GM18502 (cell line): ENCODE measurements around the gene DCUN1D3.
A peak's percentile ranks its signal among the peaks of the same experiment; 100 is the strongest.

Experiments used
- ATAC-seq: cut with Tn5 transposase; IDR thresholded peaks from one replicate; pipeline ENCODE4 v1.9.1; 2021; ENCODE audit warnings: mild to moderate bottlenecking; ENCODE audit not compliant: unreplicated experiment, poor library complexity

The DCUN1D3 gene

DNA sequence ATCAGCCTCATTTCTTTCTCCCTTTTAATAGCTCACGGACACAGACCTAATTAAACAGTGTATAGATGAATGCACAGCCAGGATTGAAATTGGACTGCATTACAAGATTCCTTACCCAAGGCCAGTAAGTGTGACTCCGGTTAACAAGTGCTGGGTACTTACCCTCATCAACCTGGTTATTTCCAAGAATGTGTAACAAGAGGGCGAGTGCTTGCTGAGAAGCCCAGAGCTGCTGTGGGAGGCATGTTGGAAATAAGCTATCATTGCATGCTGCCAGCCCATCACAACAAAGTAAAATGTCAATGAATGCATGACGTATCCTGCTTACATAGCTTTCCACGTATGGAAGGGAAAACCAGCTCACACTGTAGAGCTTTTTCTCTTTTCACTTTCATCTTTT lies 19.9 kb upstream of the DCUN1D3 start:
- ATAC-seq, result no peak

DNA sequence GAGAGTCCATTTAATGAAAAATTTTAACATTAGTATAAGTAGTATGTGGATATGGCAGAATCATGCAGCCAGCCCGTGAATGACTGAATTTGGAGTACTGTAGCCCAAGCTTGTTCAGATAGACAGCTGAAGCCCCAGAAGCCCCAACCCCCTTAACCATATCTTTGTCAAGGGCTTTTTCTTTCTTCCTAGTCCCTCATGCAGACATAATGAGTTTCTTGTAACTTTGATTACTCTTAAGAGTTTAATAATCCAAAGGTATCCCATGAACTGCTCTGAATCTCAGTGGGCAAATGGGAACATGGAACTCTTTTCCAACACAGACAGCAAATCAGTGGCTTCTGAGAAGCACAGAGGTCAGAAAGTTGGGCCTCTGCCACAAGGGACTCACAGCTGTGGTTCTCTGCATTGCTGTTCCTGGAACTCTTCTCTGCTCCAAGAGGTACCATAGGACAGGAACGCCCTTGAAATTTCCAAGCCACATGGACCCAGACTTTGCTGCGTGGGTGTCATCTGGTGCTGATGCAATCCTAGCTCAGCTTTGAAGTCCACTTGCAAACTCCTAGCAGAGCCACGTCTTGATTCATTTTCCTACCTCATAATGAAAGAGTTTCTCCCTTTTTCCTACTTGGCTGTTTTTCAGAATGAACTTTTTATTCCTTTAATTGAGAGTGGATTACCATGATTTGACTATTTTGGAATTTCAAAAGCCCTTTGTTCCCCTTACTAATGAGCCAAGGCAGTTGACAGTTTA lies 18.5 kb upstream of the DCUN1D3 start:
- no peak for ATAC-seq

GRCh38 chr16:20916942-20917341 lies 16.8 kb upstream of the DCUN1D3 start:
- ATAC-seq, result no peak

DNA sequence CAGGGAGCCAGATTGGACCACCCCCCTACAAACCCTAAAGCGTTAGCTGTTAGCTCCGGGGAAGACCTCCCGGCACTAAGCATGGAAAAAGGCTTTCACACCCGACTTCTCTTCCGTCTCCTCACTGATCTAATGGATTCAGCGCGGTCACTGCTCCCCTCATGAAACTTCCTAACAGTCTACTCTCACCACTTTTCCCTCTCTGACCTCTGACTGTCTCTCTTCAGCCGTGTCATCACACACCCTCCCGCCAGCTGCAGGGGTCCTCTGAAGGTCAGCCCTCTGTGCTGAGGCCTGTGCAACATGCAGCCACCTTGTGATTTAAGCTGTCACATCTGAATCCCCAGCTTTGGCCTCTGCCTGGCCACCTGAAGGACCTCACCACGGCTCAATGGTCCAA lies 16.1 kb upstream of the DCUN1D3 start:
- no peak for ATAC-seq

DNA sequence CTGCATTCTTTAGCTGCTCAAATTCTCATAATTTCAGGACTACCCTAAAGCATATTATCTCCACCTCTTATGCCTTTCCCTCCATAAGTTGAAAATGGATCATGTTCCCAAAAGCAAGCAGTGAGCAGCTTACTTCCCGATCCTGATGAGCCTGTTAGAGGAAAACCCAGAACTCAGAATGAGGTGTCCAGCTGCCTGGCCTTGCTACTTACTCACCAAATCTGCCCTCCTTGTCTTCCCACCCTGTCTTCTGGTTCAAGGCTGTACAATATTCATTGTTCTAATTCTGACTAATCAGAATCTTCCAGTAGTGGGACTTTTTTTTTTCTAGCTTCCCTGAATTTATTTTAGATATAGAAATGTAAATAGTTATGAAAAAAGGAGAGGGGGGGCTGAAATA lies 11.2 kb upstream of the DCUN1D3 start:
- no peak for ATAC-seq

DNA sequence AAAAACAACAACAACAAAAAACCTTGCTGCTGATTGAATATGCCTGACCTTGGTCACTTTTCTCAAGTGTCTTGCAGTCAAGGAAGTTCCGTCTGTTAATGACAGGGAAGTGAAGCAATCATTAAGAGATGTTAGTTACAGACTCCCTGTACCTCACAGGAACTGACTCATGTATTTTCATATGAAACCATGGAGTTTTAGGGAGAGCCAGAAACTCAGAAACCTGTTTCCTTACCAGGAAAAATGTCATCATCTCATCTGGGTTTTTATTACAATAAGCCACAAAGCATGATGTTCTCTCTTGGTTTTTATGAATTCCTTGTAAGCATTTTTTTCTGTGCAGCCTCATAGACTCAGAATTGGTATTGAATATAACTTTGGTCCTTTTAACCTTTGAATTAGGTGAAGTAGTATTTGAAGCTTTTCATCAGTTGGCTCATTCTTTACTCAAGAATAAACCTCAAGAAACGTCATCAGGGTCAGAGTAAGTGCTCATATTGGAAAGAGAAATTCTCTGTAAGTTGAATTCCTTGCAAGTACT lies 10.7 kb upstream of the DCUN1D3 start:
- ATAC-seq, result no peak

DNA sequence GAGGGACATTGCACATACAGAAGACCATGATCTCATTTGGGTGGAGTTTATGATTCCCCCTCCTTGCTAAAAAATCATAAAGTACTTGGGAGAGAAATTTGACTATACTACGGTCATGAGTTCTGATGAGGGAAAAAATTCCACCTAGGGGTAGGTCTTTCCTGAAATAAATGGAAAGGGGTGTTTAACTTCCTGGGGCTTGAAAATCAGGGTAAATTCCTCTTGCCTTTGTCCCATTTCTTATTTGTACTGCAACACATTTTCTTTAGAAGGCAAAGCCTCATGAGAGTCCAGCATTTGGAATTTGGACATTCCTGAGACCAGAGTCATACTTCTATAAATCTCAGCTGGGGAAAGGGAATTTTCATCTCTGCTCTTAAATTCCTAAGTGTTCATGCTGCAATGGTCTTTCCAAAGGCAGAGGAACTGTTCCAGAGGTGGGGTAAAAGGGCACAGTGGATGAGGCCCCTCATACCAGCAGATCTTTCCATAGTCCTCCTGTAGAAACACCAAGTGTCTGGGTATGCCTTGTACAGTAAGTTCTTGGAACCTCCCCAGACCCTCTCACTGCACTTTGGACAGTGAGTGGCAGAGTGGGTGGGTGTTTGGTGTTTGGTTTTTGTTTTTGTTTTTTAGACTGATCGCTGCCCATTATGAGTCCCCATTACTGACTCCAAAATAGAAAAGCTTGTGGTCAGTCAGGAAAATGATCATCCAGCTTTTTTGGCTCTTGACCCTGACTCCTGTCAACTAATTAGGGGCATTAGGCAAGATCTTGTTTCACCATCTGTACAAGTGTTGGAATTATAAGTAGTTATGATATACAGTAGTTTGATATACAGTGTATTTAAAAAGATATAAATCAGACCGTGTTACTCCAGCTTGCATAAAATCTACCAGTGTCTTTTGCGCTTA lies 6.4 kb upstream of the DCUN1D3 start:
- ATAC-seq, result no peak

- ATAC-seq, result no peak
Measured at GRCh38 chr16:20905576-20905975, 5.4 kb upstream of the DCUN1D3 start.

- ATAC-seq, result no peak
Measured at GRCh38 chr16:20904507-20905081, 4.4 kb upstream of the DCUN1D3 start.

GRCh38 chr16:20903899-20904506 lies 3.8 kb upstream of the DCUN1D3 start:
- ATAC-seq, result no peak

DNA sequence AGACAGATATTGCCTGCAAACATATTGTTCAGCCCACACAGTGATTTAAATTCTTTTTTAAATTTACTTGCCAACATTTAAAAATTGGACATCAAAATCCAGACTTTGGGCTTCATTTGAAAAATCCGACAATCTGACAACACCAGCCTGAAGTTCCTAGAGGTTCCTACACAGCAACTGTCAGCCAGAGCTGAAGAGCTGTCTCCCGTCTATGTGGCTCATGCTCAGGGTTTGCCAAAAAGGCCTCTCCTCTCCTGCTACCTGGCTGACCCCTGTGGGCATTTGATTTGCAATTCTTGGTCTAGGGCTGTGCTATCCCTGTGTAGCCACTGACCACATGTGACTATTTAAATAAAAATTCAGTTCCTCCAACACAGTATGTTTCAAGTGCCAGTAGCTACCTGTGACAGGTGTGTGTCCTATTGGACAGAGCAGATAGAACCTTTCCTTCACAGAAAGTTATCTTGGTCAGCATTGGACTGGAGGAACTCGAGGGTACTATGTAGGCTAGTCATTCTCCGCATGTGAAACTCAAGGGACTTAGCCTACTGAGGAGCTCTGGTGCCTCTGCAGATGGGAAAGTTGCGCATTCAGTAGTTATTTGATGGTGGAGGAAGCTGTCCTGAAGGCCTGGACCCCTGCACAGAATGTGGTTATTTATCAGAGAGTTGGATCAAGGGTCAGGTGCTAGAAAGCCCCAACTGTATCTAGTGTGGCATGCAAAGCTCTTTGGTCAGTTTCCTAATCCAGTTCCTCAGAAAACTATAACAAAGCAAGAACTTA lies 3.1 kb upstream of the DCUN1D3 start:
- ATAC-seq, result no peak

GRCh38 chr16:20902426-20902825 lies 2.3 kb upstream of the DCUN1D3 start:
- no peak for ATAC-seq

DNA sequence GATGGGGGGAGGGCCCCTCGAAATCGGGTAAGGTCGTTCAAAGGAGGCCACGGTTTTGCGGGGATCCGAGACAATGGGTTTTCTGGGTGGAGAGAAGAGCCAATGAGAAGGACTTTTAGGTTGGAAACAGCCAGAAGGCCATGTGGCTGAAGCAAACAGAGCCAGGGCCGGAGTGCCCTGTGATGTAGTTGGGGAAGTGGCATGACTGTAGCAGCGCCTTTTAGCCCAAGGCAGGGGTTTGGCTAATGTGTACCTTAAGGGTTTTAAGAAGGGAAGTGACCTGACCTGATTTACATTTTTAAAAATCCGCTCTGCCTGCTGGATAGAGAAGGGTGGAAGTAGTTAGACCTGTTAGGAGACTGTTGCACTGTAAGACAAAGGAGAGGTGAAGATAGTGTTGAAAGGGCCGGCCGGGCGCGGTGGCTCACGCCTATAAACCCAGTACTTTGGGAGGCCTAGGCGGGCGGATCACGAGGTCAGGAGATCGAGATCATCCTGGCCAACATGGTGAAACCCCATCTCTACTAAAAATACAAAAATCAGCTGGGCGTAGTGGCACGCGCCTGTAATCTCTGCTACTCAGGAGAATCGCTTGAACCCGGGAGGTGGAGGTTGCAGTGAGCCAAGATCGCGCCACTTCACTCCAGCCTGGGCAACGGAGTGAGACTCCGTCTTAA lies 1.4 kb upstream of the DCUN1D3 start:
- peak; percentile 23 for ATAC-seq

GRCh38 chr16:20901068-20901435 lies 894 bp upstream of the DCUN1D3 start:
- ATAC-seq, result peak; percentile 12

DNA sequence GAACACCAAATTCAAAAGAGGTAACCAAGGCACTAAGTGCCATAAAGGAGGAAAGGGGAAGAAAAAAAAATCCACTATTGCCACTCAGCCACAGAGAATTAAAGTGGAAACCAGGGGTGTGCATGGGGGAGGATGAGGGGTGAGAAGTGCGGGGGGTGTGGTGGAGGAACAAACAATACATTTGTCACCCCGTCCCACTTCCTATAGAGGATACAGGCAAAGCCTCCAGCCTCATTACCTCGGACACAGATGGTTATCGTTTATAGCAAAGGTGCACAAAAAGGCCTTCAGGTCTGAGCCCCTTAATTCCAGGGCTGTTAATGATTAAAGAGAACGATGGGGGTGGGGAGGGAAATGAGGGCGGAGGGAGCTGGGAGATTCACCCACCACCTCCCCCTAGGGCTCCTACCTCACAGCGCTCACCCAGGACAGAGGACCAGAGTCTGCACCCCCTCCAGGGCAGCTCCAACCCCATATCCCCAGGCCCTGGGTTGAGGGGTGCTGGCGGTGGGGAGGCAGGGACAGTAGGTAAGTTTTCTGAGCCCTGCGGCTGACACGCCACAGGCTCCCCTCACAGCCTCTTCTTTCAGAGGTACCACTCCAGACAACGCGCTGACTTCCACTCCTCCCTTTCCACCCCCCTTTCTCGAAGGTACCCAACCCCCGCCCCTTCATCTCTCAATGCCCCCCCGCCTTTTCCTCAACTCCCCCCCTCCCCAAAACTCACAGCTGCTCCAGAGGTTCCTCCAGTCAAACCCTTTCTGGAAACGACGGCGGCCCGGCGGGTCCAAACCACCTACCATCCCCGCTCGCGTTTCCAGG lies 470 bp downstream of the DCUN1D3 start:
- ATAC-seq, result no peak

- ATAC-seq, result no peak
Measured at GRCh38 chr16:20899071-20899470, 1.1 kb downstream of the DCUN1D3 start.

DNA sequence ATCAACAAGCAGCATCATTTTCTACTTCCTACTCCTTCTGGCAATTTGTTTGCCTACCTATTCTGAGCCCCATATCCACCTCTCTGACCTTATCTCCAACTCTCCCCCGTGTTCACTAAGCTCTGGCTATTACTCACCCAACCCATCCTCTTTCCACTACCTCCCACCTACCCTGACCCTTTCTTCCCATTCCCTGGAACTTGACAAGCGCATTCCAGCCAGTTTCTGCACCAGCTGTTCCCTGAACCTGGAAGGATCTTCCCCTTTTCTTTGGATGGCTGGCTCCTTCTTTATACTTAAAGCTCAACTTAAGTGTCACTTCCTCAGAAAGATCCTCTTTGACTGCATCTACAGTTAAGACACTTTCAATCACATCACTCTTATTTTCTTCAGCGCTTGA lies 2.2 kb downstream of the DCUN1D3 start:
- ATAC-seq, result no peak

GRCh38 chr16:20897253-20897897 lies 2.8 kb downstream of the DCUN1D3 start:
- ATAC-seq, result no peak
